Liver (tissue), 9 donors: ENCODE results near the gene ASMTL. TPM values are rescaled to one million over a fixed set of nuclear protein-coding genes. Genes with fewer than 3 reads are reported as not detected.

Experiments used
- DNase-seq: peaks from one replicate; pipeline ENCODE4 v3.0.0-alpha.2; 2017; ENCODE audit warnings: low spot score
- H3K27ac ChIP-seq, 2 donors: one replicate each; pipeline ENCODE4 v1.7.0; 2013; ENCODE audit warnings: inconsistent platforms in 2 of 2, low read length in 2 of 2, control low read depth in 1 of 2, low read depth in 1 of 2, mild to moderate bottlenecking in 1 of 2
- H3K27me3 ChIP-seq, 4 donors: one replicate each; pipeline versions ENCODE4 v1.6.1 to v1.7.0; 2013; ENCODE audit warnings: low read length in 3 of 4, inconsistent platforms in 1 of 4, mild to moderate bottlenecking in 1 of 4, moderate library complexity in 1 of 4; ENCODE audit not compliant: control insufficient read depth in 4 of 4, insufficient read depth in 4 of 4
- H3K36me3 ChIP-seq, 4 donors: one replicate each; pipeline versions ENCODE4 v1.6.1 to v1.7.0; 2013; ENCODE audit warnings: low read length in 3 of 4, mild to moderate bottlenecking in 3 of 4, low read depth in 1 of 4, moderate library complexity in 1 of 4; ENCODE audit not compliant: control insufficient read depth in 4 of 4, insufficient read depth in 3 of 4
- H3K4me1 ChIP-seq, 4 donors: one replicate each; pipeline versions ENCODE4 v1.6.1 to v1.7.0; 2013; ENCODE audit warnings: low read length in 3 of 4, mild to moderate bottlenecking in 3 of 4, moderate library complexity in 1 of 4; ENCODE audit not compliant: control insufficient read depth in 4 of 4, insufficient read depth in 4 of 4
- H3K4me3 ChIP-seq, 3 donors: one replicate each; pipeline versions ENCODE4 v1.6.1 to v1.7.0; 2013; ENCODE audit warnings: low read length in 3 of 3, control low read depth in 1 of 3, low read depth in 1 of 3, mild to moderate bottlenecking in 1 of 3
- H3K9ac ChIP-seq, 2 donors: one replicate each; pipeline ENCODE4 v1.7.0; 2013; ENCODE audit warnings: low read length in 2 of 2, mild to moderate bottlenecking in 2 of 2, moderate library complexity in 2 of 2, control low read depth in 1 of 2, low read depth in 1 of 2
- H3K9me3 ChIP-seq, 4 donors: one replicate each; pipeline versions ENCODE4 v1.6.1 to v1.7.0; 2013; ENCODE audit warnings: low read length in 3 of 4; ENCODE audit not compliant: control insufficient read depth in 4 of 4
- ATF3 ChIP-seq: IDR thresholded peaks from 2 replicates; pipeline ENCODE4 v1.6.1; 2016; ENCODE audit warnings: antibody characterized with exemption
- CTCF ChIP-seq: fragments of 150-350 bp; IDR thresholded peaks from 2 replicates; pipeline ENCODE4 v1.5.1; 2017; ENCODE audit warnings: improper control_type of control experiment, low read depth, low read length; ENCODE audit not compliant: missing input control
- EGR1 ChIP-seq, 2 donors: IDR thresholded peaks; 2 replicates each; pipeline ENCODE4 v1.6.1; 2016 to 2018; ENCODE audit warnings: antibody characterized with exemption in 2 of 2, low read depth in 2 of 2
- FOXA1 ChIP-seq: IDR thresholded peaks from 2 replicates; pipeline ENCODE4 v1.6.1; 2016; ENCODE audit warnings: antibody characterized with exemption
- FOXA2 ChIP-seq: IDR thresholded peaks from 2 replicates; pipeline ENCODE4 v1.6.1; 2016; ENCODE audit warnings: antibody characterized with exemption
- GABPA ChIP-seq, 2 donors: IDR thresholded peaks in 1 of 2; conservative IDR thresholded peaks in 1 of 2; 2 replicates each; pipeline ENCODE4 v1.6.1; 2016; ENCODE audit warnings: antibody characterized with exemption in 2 of 2, mild to moderate bottlenecking in 1 of 2, moderate library complexity in 1 of 2
- HNF4G ChIP-seq: IDR thresholded peaks from 2 replicates; pipeline ENCODE4 v1.6.1; 2016; ENCODE audit warnings: antibody characterized with exemption
- JUND ChIP-seq, 2 donors: IDR thresholded peaks; 2 replicates each; pipeline ENCODE4 v1.6.1; 2016; ENCODE audit warnings: antibody characterized with exemption in 2 of 2
- MAX ChIP-seq: IDR thresholded peaks from 2 replicates; pipeline ENCODE4 v1.6.1; 2016; ENCODE audit warnings: antibody characterized with exemption
- NR2F2 ChIP-seq: IDR thresholded peaks from 2 replicates; pipeline ENCODE4 v1.6.1; 2016; ENCODE audit warnings: antibody characterized with exemption
- RAD21 ChIP-seq, 2 donors: IDR thresholded peaks; 2 replicates each; pipeline ENCODE4 v1.6.1; 2016; ENCODE audit warnings: antibody characterized with exemption in 2 of 2, mild to moderate bottlenecking in 2 of 2
- REST ChIP-seq: IDR thresholded peaks from 2 replicates; pipeline ENCODE4 v1.6.1; 2016; ENCODE audit warnings: antibody characterized with exemption, mild to moderate bottlenecking
- RXRA ChIP-seq, 2 donors: IDR thresholded peaks; 2 replicates each; pipeline ENCODE4 v1.6.1; 2017 to 2018; ENCODE audit warnings: antibody characterized with exemption in 2 of 2, mild to moderate bottlenecking in 1 of 2
- SP1 ChIP-seq: IDR thresholded peaks from 2 replicates; pipeline ENCODE4 v1.6.1; 2018; ENCODE audit warnings: antibody characterized with exemption, mild to moderate bottlenecking
- TAF1 ChIP-seq: conservative IDR thresholded peaks from 2 replicates; pipeline ENCODE4 v1.6.1; 2016; ENCODE audit warnings: antibody characterized with exemption, mild to moderate bottlenecking
- WGBS: extraction: QIAGEN DNeasy Blood & Tissue Kit; methylation state at CpG from one replicate; pipeline ENCODE4 v1.1.7; 2013; 5-methylcytosine and 5-hydroxymethylcytosine counted together
- polyA plus RNA-seq, 2 donors: library from polyadenylated mRNA; stranded (reverse) in 1 of 2; unstranded in 1 of 2; fragments of 200-250 nt in 1 of 2; fragments of >200 nt in 1 of 2; fragmentation: Nextera tagmentation in 1 of 2; extraction: Ambion mirVana in 1 of 2; gene quantifications; one replicate each; pipeline versions ENCODE4 v1.2.1 to v1.2.3, GENCODE V29; 2013 to 2015
- total RNA-seq, 2 donors: library from RNA; depleted of rRNA; stranded (reverse); fragments of >200 nt; gene quantifications; one replicate each; pipeline ENCODE4 v1.2.3, GENCODE V29; 2014
- donor health status: healthy.
- donor health status: healthy.
- donor health status: healthy.
- donor health status: healthy.
- donor health status: healthy.

Gene ASMTL
- total and polyA plus RNA-seq, 4 donors, result 10.3 to 18.9 (median 11.6) TPM

- Histone ChIP-seq H3K9ac (no peak overlapping the region), H3K36me3 (no peaks in the 10 kb centered on the region), H3K4me1 (peaks cover 0 to 17% (median 8%) of the 10 kb centered on the region in 4 donors), H3K27ac (peak overlapping the region; percentile 94), H3K27me3 (no peaks in the 10 kb centered on the region), H3K9me3 (no peaks in the 10 kb centered on the region), H3K4me3 (peak overlapping the region in 2 of 3 donors; percentile 73 to 75)
- WGBS, result under 1% methylated on average over 34 of the region's 34 CpGs
- no peak for DNase-seq
- TF ChIP-seq REST (peak; percentile 8), ATF3 (no peak)
These were observed 680 bp upstream of the ASMTL start for GRCh38 chrX:1453395-1453783.

- H3K36me3 ChIP-seq, result no peaks in the 10 kb centered on the region
- peaks cover 0 to 17% (median 8%) of the 10 kb centered on the region in 4 donors for H3K4me1 ChIP-seq
- no peaks in the 10 kb centered on the region for H3K9me3 ChIP-seq
- H3K27ac ChIP-seq, result peak overlapping the region; percentile 65 to 70
- no peaks in the 10 kb centered on the region for H3K27me3 ChIP-seq
- DNase-seq, result peak; percentile 32
- no peak for TF ChIP-seq FOXA1
- TF ChIP-seq GABPA (IDR thresholded peaks at IDR 0.05 in 1 of 2, conservative IDR thresholded peaks at IDR 0.05 in 1 of 2), result no peak
- TF ChIP-seq RAD21 (IDR thresholded peaks at IDR 0.05), result no peak
- TF ChIP-seq NR2F2, result no peak
- no peak for TF ChIP-seq FOXA2
- TF ChIP-seq CTCF, result no peak
- TF ChIP-seq RXRA (IDR thresholded peaks at IDR 0.05), result no peak
- no peak for TF ChIP-seq EGR1 (IDR thresholded peaks at IDR 0.05; ENCODE audit: low read depth in 2 of 2)
- no peak for TF ChIP-seq SP1
- peak overlapping the region; percentile 31 to 45 for H3K9ac ChIP-seq
- 34% methylated on average over 23 of the region's 23 CpGs for WGBS
- peak overlapping the region; percentile 65 to 80 (median 79) for H3K4me3 ChIP-seq
These were observed 821 bp downstream of the ASMTL start for GRCh38 chrX:1451661-1452515.

- no peak overlapping the region for H3K9ac ChIP-seq
- TF ChIP-seq RXRA (IDR thresholded peaks at IDR 0.05), result no peak
- TF ChIP-seq NR2F2, result no peak
- no peak for TF ChIP-seq HNF4G
- TF ChIP-seq CTCF, result no peak
- TF ChIP-seq TAF1, result no peak
- no peak for TF ChIP-seq GABPA (IDR thresholded peaks at IDR 0.05 in 1 of 2, conservative IDR thresholded peaks at IDR 0.05 in 1 of 2)
- no peak for TF ChIP-seq MAX
- TF ChIP-seq FOXA1, result no peak
- TF ChIP-seq JUND (IDR thresholded peaks at IDR 0.05), result no peak
These were observed 1.5 kb downstream of the ASMTL start for GRCh38 chrX:1451251-1451660.

More at GRCh38 chrX:1451251-1451660, 1.5 kb downstream of the ASMTL start:
- H3K27me3 ChIP-seq, result no peaks in the 10 kb centered on the region
- 88% methylated on average over 6 of the region's 6 CpGs for WGBS
- peaks cover 0 to 17% (median 8%) of the 10 kb centered on the region in 4 donors for H3K4me1 ChIP-seq
- no peaks in the 10 kb centered on the region for H3K9me3 ChIP-seq
- DNase-seq, result peak; percentile 30
- H3K36me3 ChIP-seq, result no peaks in the 10 kb centered on the region
- H3K4me3 ChIP-seq, result no peak overlapping the region
- no peak overlapping the region for H3K27ac ChIP-seq
